Measurements from ENCODE around the gene HCK. TPM values are rescaled to one million over a fixed set of nuclear protein-coding genes. Genes with fewer than 3 reads are reported as not detected.

The HCK gene
- total RNA-seq, 2 donors from 2014 or later, result 0.24 to 0.40 TPM

DNA sequence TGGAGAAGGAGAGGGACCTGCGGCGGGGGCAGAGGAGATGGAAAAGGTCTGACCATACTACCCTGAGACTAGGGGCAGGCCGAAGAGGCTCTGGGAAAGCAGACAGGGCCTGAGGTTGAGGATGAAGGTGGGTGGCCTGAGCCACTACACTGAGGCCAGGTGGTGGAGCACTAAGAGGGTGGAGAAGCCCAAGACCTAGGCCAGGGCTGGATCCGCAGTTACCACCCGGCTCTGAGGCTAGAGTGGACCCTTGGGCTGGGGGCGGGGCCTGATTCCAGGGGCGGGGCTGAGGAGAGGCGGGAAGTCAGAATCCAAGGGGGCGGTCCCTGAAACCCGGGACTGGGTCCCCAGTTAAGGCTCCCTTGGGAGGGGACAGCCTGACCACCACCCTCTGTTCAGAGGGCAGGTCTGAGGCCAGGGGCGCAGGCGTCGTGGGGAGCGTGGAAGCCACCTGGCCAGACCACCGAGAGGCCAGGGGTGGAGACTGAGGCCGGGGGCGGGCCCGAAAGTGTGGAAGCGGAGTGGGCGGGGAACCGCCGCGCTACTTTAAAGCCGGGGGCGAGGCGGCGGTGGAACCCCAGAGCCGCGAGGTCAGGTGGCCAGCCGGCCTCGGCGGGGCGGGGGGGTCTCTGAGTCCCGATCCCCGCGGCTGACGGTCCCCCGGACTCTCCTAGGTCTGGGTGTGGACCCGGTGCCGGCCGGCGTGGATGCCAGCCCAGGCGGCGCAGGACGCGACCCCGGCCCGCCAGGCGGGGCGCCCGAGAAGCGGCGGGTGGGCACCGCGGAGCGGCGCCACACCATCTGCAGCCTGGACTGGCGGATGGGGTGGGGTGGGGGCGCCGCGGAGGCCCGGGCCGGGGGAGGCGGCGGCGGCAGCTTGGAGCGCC, 33.5 kb upstream of the HCK start:
- Mint-ChIP-seq H3K27me3 (ENCODE audit: insufficient read depth) (peaks cover 67% of the 10 kb centered on the region), H3K9me3 (no peaks in the 10 kb centered on the region), H3K4me1 (peaks cover 10% of the 10 kb centered on the region), H3K4me3 (peak overlapping the region; percentile 78), H3K27ac (peak overlapping the region; percentile 96), H3K36me3 (ENCODE audit: low read depth) (no peaks in the 10 kb centered on the region)
- peak; percentile 99 for DNase-seq
- WGBS, 2 experiments (ENCODE audit: insufficient coverage in 1 of 2, insufficient read length in 1 of 2), result 0 to 1% methylated on average over 13 to 67 of the region's 67 CpGs
- Histone ChIP-seq H3K27me3 (ENCODE audit: control insufficient read depth, insufficient read depth, low read length, poor library complexity, severe bottlenecking) (peaks cover 33% of the 10 kb centered on the region), H3K36me3 (ENCODE audit: control insufficient read depth, insufficient read depth, low read length) (no peaks in the 10 kb centered on the region), H3K9me3 (ENCODE audit: control insufficient read depth, low read length) (no peaks in the 10 kb centered on the region), H3K4me3 (ENCODE audit: low read length) (peak overlapping the region; percentile 77), H3K27ac (ENCODE audit: low read depth, low read length) (no peak overlapping the region), H3K9ac (ENCODE audit: extremely low read depth, low read length, poor library complexity, severe bottlenecking) (no peak overlapping the region), H3K4me1 (ENCODE audit: control insufficient read depth, insufficient read depth, low read length) (no peaks in the 10 kb centered on the region)
- TF ChIP-seq, protein P1, sequence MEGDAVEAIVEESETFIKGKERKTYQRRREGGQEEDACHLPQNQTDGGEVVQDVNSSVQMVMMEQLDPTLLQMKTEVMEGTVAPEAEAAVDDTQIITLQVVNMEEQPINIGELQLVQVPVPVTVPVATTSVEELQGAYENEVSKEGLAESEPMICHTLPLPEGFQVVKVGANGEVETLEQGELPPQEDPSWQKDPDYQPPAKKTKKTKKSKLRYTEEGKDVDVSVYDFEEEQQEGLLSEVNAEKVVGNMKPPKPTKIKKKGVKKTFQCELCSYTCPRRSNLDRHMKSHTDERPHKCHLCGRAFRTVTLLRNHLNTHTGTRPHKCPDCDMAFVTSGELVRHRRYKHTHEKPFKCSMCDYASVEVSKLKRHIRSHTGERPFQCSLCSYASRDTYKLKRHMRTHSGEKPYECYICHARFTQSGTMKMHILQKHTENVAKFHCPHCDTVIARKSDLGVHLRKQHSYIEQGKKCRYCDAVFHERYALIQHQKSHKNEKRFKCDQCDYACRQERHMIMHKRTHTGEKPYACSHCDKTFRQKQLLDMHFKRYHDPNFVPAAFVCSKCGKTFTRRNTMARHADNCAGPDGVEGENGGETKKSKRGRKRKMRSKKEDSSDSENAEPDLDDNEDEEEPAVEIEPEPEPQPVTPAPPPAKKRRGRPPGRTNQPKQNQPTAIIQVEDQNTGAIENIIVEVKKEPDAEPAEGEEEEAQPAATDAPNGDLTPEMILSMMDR (conservative IDR thresholded peaks at IDR 0.05), result peak; percentile 29

GRCh38 chr20:32019156-32019510, 32.9 kb upstream of the HCK start:
- Histone ChIP-seq H3K9ac (ENCODE audit: extremely low read depth, low read length, poor library complexity, severe bottlenecking) (no peak overlapping the region), H3K27me3 (ENCODE audit: control insufficient read depth, insufficient read depth, low read length, poor library complexity, severe bottlenecking) (peaks cover 33% of the 10 kb centered on the region), H3K36me3 (ENCODE audit: control insufficient read depth, insufficient read depth, low read length) (no peaks in the 10 kb centered on the region), H3K4me3 (ENCODE audit: low read length) (peak overlapping the region; percentile 61), H3K9me3 (ENCODE audit: control insufficient read depth, low read length) (no peaks in the 10 kb centered on the region), H3K4me1 (ENCODE audit: control insufficient read depth, insufficient read depth, low read length) (no peaks in the 10 kb centered on the region), H3K27ac (ENCODE audit: low read depth, low read length) (no peak overlapping the region)
- H3K36me3 Mint-ChIP-seq (ENCODE audit: low read depth), result no peaks in the 10 kb centered on the region
- TF ChIP-seq, protein P1 (conservative IDR thresholded peaks at IDR 0.05), result peak; percentile 65
- no peak overlapping the region for H3K27ac Mint-ChIP-seq
- DNase-seq, result peak; percentile 91
- peaks cover 16% of the 10 kb centered on the region for H3K4me1 Mint-ChIP-seq
- peaks cover 70% of the 10 kb centered on the region for H3K27me3 Mint-ChIP-seq (ENCODE audit: insufficient read depth)
- H3K4me3 Mint-ChIP-seq, result peak overlapping the region; percentile 78
- 0% methylated on average over 6 to 42 of the region's 42 CpGs for WGBS, 2 experiments (ENCODE audit: insufficient coverage in 1 of 2, insufficient read length in 1 of 2)
- no peaks in the 10 kb centered on the region for H3K9me3 Mint-ChIP-seq

GRCh38 chr20:32019563-32020463, 32.2 kb upstream of the HCK start:
- H3K4me3 ChIP-seq (ENCODE audit: low read length), result peak overlapping the region; percentile 61
- Mint-ChIP-seq H3K4me3 (peak overlapping the region; percentile 78), H3K36me3 (ENCODE audit: low read depth) (no peaks in the 10 kb centered on the region), H3K4me1 (peaks cover 19% of the 10 kb centered on the region), H3K27me3 (ENCODE audit: insufficient read depth) (peaks cover 70% of the 10 kb centered on the region), H3K27ac (no peak overlapping the region), H3K9me3 (no peaks in the 10 kb centered on the region)
- 72 to 83% methylated on average over 7 to 11 of the region's 11 CpGs for WGBS, 2 experiments (ENCODE audit: insufficient coverage in 1 of 2, insufficient read length in 1 of 2)
- no peak overlapping the region for H3K9ac ChIP-seq (ENCODE audit: extremely low read depth, low read length, poor library complexity, severe bottlenecking)
- H3K36me3 ChIP-seq (ENCODE audit: control insufficient read depth, insufficient read depth, low read length), result no peaks in the 10 kb centered on the region
- H3K4me1 ChIP-seq (ENCODE audit: control insufficient read depth, insufficient read depth, low read length), result no peaks in the 10 kb centered on the region
- no peak overlapping the region for H3K27ac ChIP-seq (ENCODE audit: low read depth, low read length)
- TF ChIP-seq, protein P1 (conservative IDR thresholded peaks at IDR 0.05), result no peak
- no peak for DNase-seq
- peaks cover 33% of the 10 kb centered on the region for H3K27me3 ChIP-seq (ENCODE audit: control insufficient read depth, insufficient read depth, low read length, poor library complexity, severe bottlenecking)
- H3K9me3 ChIP-seq (ENCODE audit: control insufficient read depth, low read length), result no peaks in the 10 kb centered on the region
